ENCODE measurements around the gene LMO7. TPM values are rescaled to one million over a fixed set of nuclear protein-coding genes. Genes with fewer than 3 reads are reported as not detected.

LMO7 gene
- total and polyA plus RNA-seq, 8 donors, result 123 to 669 (median 202) TPM

DNA sequence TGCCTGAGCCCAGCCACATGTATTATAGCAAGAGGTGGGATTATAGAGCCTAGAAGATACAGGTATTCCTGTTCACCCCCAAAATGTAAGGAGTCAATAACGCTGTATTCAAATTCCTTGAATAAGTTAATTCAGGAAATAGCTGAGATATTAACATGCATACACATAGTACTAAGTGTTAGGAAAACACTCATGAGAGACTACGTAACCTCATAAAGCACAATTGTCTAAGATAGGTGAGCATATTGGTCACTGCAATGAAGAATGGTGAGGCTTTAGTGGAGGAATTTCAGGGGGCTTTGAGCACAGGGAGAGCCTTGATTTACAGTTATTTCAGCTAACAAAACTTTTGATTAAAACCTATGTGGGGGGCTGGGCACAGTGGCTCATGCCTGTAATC is 161.6 kb downstream of the LMO7 start:
- intact Hi-C loops (cut with DNase I), result no loop called here
- ATAC-seq (peak; percentile 63), DNase-seq (no peak)
- peak overlapping the region in 1 of 2 donors; percentile 17 for H3K27ac ChIP-seq
- TF ChIP-seq CTCF (IDR thresholded peaks at IDR 0.05), result no peak
- H3K27me3 ChIP-seq, result no peaks in the 10 kb centered on the region
- no peaks in the 10 kb centered on the region for H3K9me3 ChIP-seq
- H3K4me1 ChIP-seq, result peaks cover 0 to under 1% of the 10 kb centered on the region in 2 donors
- H3K36me3 ChIP-seq, result peaks cover 0 to 11% of the 10 kb centered on the region in 2 donors
- no peak overlapping the region for H3K4me3 ChIP-seq

GRCh38 chr13:75798353-75799255 is 162.5 kb downstream of the LMO7 start:
- no peaks in the 10 kb centered on the region for H3K9me3 ChIP-seq
- no peak for TF ChIP-seq CTCF (IDR thresholded peaks at IDR 0.05)
- H3K27me3 ChIP-seq, result no peaks in the 10 kb centered on the region
- no peak overlapping the region for H3K27ac ChIP-seq
- no peak for DNase-seq
- ATAC-seq, result peak; percentile 27
- peaks cover 0 to 11% of the 10 kb centered on the region in 2 donors for H3K36me3 ChIP-seq
- intact Hi-C loops (cut with DNase I), result no loop called here
- H3K4me3 ChIP-seq, result no peak overlapping the region
- H3K4me1 ChIP-seq, result peaks cover 0 to 4% of the 10 kb centered on the region in 2 donors

DNA sequence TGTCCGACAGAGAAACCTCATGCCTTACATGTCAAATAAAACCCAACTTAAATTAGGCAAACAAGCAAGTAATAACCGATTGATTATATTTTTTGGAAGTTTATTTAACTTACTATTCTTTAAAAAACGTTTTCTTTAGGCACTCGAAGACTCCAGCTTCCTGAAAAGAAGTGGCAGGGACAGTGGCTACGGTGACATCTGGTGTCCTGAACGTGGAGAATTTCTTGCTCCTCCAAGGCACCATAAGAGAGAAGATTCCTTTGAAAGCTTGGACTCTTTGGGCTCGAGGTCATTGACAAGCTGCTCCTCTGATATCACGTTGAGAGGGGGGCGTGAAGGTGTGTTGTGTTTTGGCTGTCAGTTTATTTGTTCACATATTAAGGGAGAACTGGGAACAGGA is 164.4 kb downstream of the LMO7 start:
- Histone ChIP-seq H3K4me3 (no peak overlapping the region), H3K36me3 (peaks cover 0 to 17% of the 10 kb centered on the region in 2 donors), H3K27ac (no peak overlapping the region), H3K9me3 (no peaks in the 10 kb centered on the region), H3K4me1 (peaks cover 0 to 4% of the 10 kb centered on the region in 2 donors), H3K27me3 (no peaks in the 10 kb centered on the region)
- ATAC-seq (no peak), DNase-seq (no peak)
- intact Hi-C loops (cut with DNase I), result no loop called here
- TF ChIP-seq CTCF (IDR thresholded peaks at IDR 0.05), result no peak

GRCh38 chr13:75801388-75801945 is 165.3 kb downstream of the LMO7 start:
- intact Hi-C loops (cut with DNase I), result no loop called here
- peaks cover 0 to 22% of the 10 kb centered on the region in 2 donors for H3K36me3 ChIP-seq
- ATAC-seq, result no peak
- TF ChIP-seq CTCF (IDR thresholded peaks at IDR 0.05), result no peak
- DNase-seq, result no peak
- H3K4me1 ChIP-seq, result peaks cover 0 to 4% of the 10 kb centered on the region in 2 donors
- H3K27me3 ChIP-seq, result no peaks in the 10 kb centered on the region
- no peak overlapping the region for H3K4me3 ChIP-seq
- no peaks in the 10 kb centered on the region for H3K9me3 ChIP-seq
- no peak overlapping the region for H3K27ac ChIP-seq

- Histone ChIP-seq H3K4me1 (peaks cover 0 to 4% of the 10 kb centered on the region in 2 donors), H3K27ac (no peak overlapping the region), H3K36me3 (peaks cover 0 to 15% of the 10 kb centered on the region in 2 donors), H3K4me3 (no peak overlapping the region), H3K9me3 (no peaks in the 10 kb centered on the region), H3K27me3 (no peaks in the 10 kb centered on the region)
- DNase-seq (no peak), ATAC-seq (no peak)
- intact Hi-C loops (cut with DNase I), result no loop called here
- TF ChIP-seq CTCF (IDR thresholded peaks at IDR 0.05), result no peak
Measured at GRCh38 chr13:75802161-75802560, 166.0 kb downstream of the LMO7 start.
